Effector CD8-positive, alpha-beta T cell (primary cell): Measurements from ENCODE around the gene SIRPB2.

Experiments used
- DNase-seq: peaks from one replicate; lab custom pipeline; 2025; lab: John Stamatoyannopoulos, UW
- total RNA-seq, 4 experiments: gene quantifications; one replicate each; lab custom pipeline; 2026; lab: John Stamatoyannopoulos, UW

Gene SIRPB2
- 0 reads per million in 4 experiments for total RNA-seq

- no peak for DNase-seq
Observed at GRCh38 chr20:1491281-1491840, at the start of gene SIRPB2. Gene SIRPB2 (minus strand): TSS chr20:1491420. CDS start chr20:1491359, 61 bp downstream.

GRCh38 chr20:1539816-1540419 is 48.7 kb upstream of the SIRPB2 start:
- DNase-seq, result no peak

- DNase-seq, result no peak
Observed at GRCh38 chr20:1538655-1539054, 47.4 kb upstream of the SIRPB2 start.

- no peak for DNase-seq
Observed at GRCh38 chr20:1537731-1538058, 46.5 kb upstream of the SIRPB2 start.

GRCh38 chr20:1536893-1537730 is 45.9 kb upstream of the SIRPB2 start:
- no peak for DNase-seq

GRCh38 chr20:1535420-1536175 is 44.4 kb upstream of the SIRPB2 start:
- no peak for DNase-seq

GRCh38 chr20:1534526-1534925 is 43.3 kb upstream of the SIRPB2 start:
- DNase-seq, result no peak

- no peak for DNase-seq
Observed at GRCh38 chr20:1533059-1533458, 41.8 kb upstream of the SIRPB2 start.

- DNase-seq, result no peak
Observed at GRCh38 chr20:1528811-1529210, 37.6 kb upstream of the SIRPB2 start.

- no peak for DNase-seq
Observed at GRCh38 chr20:1527923-1528322, 36.7 kb upstream of the SIRPB2 start.

GRCh38 chr20:1526896-1527295 is 35.7 kb upstream of the SIRPB2 start:
- DNase-seq, result no peak

- no peak for DNase-seq
Observed at GRCh38 chr20:1526310-1526709, 35.1 kb upstream of the SIRPB2 start.

- no peak for DNase-seq
Observed at GRCh38 chr20:1524004-1524403, 32.8 kb upstream of the SIRPB2 start.

GRCh38 chr20:1517010-1517409 is 25.8 kb upstream of the SIRPB2 start:
- no peak for DNase-seq

- DNase-seq, result no peak
Observed at GRCh38 chr20:1513801-1514200, 22.6 kb upstream of the SIRPB2 start.

- DNase-seq, result no peak
Observed at GRCh38 chr20:1509237-1509636, 18.0 kb upstream of the SIRPB2 start.

GRCh38 chr20:1508574-1508973 is 17.4 kb upstream of the SIRPB2 start:
- no peak for DNase-seq

- no peak for DNase-seq
Observed at GRCh38 chr20:1507276-1507675, 16.1 kb upstream of the SIRPB2 start.

GRCh38 chr20:1505871-1506270 is 14.7 kb upstream of the SIRPB2 start:
- DNase-seq, result no peak

GRCh38 chr20:1505361-1505760 is 14.1 kb upstream of the SIRPB2 start:
- no peak for DNase-seq

- peak; percentile 59 for DNase-seq
Observed at GRCh38 chr20:1503564-1504227, 12.5 kb upstream of the SIRPB2 start.

- DNase-seq, result no peak
Observed at GRCh38 chr20:1500496-1500895, 9.3 kb upstream of the SIRPB2 start.
